GM18868 (cell line): ENCODE measurements around the gene SHPK.

ENCODE experiments used
- ATAC-seq: cut with Tn5 transposase; IDR thresholded peaks from one replicate; pipeline ENCODE4 v1.9.1; 2021; ENCODE audit warnings: mild to moderate bottlenecking, moderate library complexity; ENCODE audit not compliant: unreplicated experiment

The SHPK gene

GRCh38 chr17:3636154-3636907, at the start of gene SHPK, which contains the start of gene CTNS:
TSS of gene SHPK (minus strand) at chr17:3636250. CDS start at chr17:3636219, 31 bp downstream.
TSS of gene CTNS (plus strand) at chr17:3636760. CDS start at chr17:3640207, 3,447 bp downstream.
- ATAC-seq, result peak; percentile 95

- no peak for ATAC-seq
Measured at GRCh38 chr17:3685174-3685573, 49.1 kb upstream of the SHPK start.

GRCh38 chr17:3683054-3683511, 47.0 kb upstream of the SHPK start:
- no peak for ATAC-seq

- ATAC-seq, result no peak
Measured at GRCh38 chr17:3682033-3682432, 46.0 kb upstream of the SHPK start.

GRCh38 chr17:3681565-3681964, 45.5 kb upstream of the SHPK start:
- ATAC-seq, result no peak

- no peak for ATAC-seq
Measured at GRCh38 chr17:3681057-3681456, 45.0 kb upstream of the SHPK start.

GRCh38 chr17:3679531-3680126, 43.6 kb upstream of the SHPK start:
- no peak for ATAC-seq

- ATAC-seq, result no peak
Measured at GRCh38 chr17:3678821-3679530, 42.9 kb upstream of the SHPK start.

GRCh38 chr17:3678095-3678820, 42.2 kb upstream of the SHPK start:
- no peak for ATAC-seq

- no peak for ATAC-seq
Measured at GRCh38 chr17:3675886-3676285, 39.8 kb upstream of the SHPK start.

- ATAC-seq, result no peak
Measured at GRCh38 chr17:3672571-3672970, 36.5 kb upstream of the SHPK start.

- no peak for ATAC-seq
Measured at GRCh38 chr17:3669548-3669947, 33.5 kb upstream of the SHPK start.

GRCh38 chr17:3669085-3669347, 33.0 kb upstream of the SHPK start:
- peak; percentile 5 for ATAC-seq

- peak; percentile 84 for ATAC-seq
Measured at GRCh38 chr17:3668279-3669084, 32.4 kb upstream of the SHPK start, which contains the start of the genes EMC6 and TAX1BP3. TSS of gene EMC6 (plus strand) at chr17:3668812. CDS start at chr17:3669147, 335 bp downstream. TSS of gene TAX1BP3 (minus strand) at chr17:3668578. CDS start at chr17:3668526, 52 bp downstream.

- no peak for ATAC-seq
Measured at GRCh38 chr17:3667366-3668278, 31.6 kb upstream of the SHPK start.

GRCh38 chr17:3666516-3666915, 30.5 kb upstream of the SHPK start:
- no peak for ATAC-seq

GRCh38 chr17:3665834-3666233, 29.8 kb upstream of the SHPK start:
- no peak for ATAC-seq

- no peak for ATAC-seq
Measured at GRCh38 chr17:3663102-3664011, 27.3 kb upstream of the SHPK start.
